Osteoblast (primary cell): ENCODE results near the gene SMPD4. TPM values are rescaled to one million over a fixed set of nuclear protein-coding genes. Genes with fewer than 3 reads are reported as not detected.
A peak's percentile ranks its signal among the peaks of the same experiment; 100 is the strongest.
"Not testable (repeated sequence)": the region's sequence is repeated elsewhere in the genome, so short reads cannot be mapped to it uniquely, and the experiment has no call there.

ENCODE experiments used
- DNase-seq: peaks from one replicate; pipeline ENCODE4 v3.0.0; 2011; ENCODE audit warnings: low spot score, mixed read lengths; ENCODE audit not compliant: insufficient read length; ENCODE audit errors: missing footprints
- H2AFZ ChIP-seq: 2 replicates; pipeline ENCODE4 v1.6.0; 2011; ENCODE audit warnings: mild to moderate bottlenecking, low read length
- H3K27ac ChIP-seq: 2 replicates; pipeline ENCODE4 v1.5.1; 2011; ENCODE audit warnings: mild to moderate bottlenecking, low read depth, low read length, moderate library complexity
- H3K27me3 ChIP-seq: 2 replicates; pipeline ENCODE4 v1.6.0; 2012; ENCODE audit warnings: mild to moderate bottlenecking, control low read depth, inconsistent platforms, low read length, moderate library complexity; ENCODE audit not compliant: insufficient read depth
- H3K36me3 ChIP-seq: 2 replicates; pipeline ENCODE4 v1.5.1; 2011; ENCODE audit warnings: mild to moderate bottlenecking, low read length, control low read depth, moderate library complexity; ENCODE audit not compliant: insufficient read depth
- H3K4me1 ChIP-seq: 2 replicates; pipeline ENCODE4 v1.5.1; 2011; ENCODE audit warnings: mild to moderate bottlenecking, low read length, control low read depth, moderate library complexity; ENCODE audit not compliant: insufficient read depth
- H3K4me2 ChIP-seq: 2 replicates; pipeline ENCODE4 v1.6.0; 2011; ENCODE audit warnings: mild to moderate bottlenecking, low read length; ENCODE audit not compliant: insufficient read depth
- H3K4me3 ChIP-seq: fragments of 200-600 bp; sonication (generic); 3 replicates; pipeline ENCODE4 v1.5.1; 2012; ENCODE audit warnings: mild to moderate bottlenecking, low read length, inconsistent platforms; ENCODE audit not compliant: insufficient read depth
- H3K79me2 ChIP-seq: 2 replicates; pipeline ENCODE4 v1.6.0; 2012; ENCODE audit warnings: mild to moderate bottlenecking, low read length, control low read depth, inconsistent platforms; ENCODE audit not compliant: insufficient read depth
- H3K9me3 ChIP-seq: 2 replicates; pipeline ENCODE4 v1.5.1; 2011; ENCODE audit warnings: low read depth, low read length, control low read depth
- H4K20me1 ChIP-seq: 2 replicates; pipeline ENCODE4 v1.6.0; 2012; ENCODE audit warnings: mild to moderate bottlenecking, low read length, control low read depth; ENCODE audit not compliant: insufficient read depth
- CTCF ChIP-seq: IDR thresholded peaks from 2 replicates; pipeline ENCODE4 v1.5.1; 2011; ENCODE audit warnings: mild to moderate bottlenecking, low read depth, low read length, moderate library complexity; ENCODE audit errors: extremely low read depth
- total RNA-seq: library from RNA; depleted of rRNA; stranded (reverse); fragments of >200 nt; gene quantifications from 2 replicates; pipeline ENCODE4 v1.2.3, GENCODE V29; 2012

SMPD4 gene
- total RNA-seq, 1 donor, result 24.2 TPM

DNA sequence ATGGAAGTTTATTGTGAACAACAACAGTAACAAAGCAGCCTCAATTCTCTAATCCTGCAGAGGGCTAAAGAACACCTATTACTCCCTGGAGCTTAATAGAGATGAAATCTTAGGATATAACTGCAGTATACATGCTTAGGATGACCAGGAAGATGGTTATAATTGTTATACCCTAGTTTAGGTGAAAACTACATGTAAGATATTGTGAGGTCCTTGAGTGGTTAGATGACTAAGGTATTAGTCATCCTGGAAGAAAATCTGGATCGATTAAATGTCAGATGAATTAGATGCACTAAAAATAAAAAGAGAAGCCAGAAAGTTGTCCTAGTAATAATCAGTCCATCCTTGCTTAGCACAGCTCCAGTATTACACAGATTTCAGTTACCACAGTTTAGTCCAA lies 39.1 kb upstream of the SMPD4 start:
- not testable (repeated sequence) for DNase-seq, H3K9me3 ChIP-seq, H3K27ac ChIP-seq, H3K36me3 ChIP-seq, H2AFZ ChIP-seq, H3K4me1 ChIP-seq, H3K4me2 ChIP-seq, H3K79me2 ChIP-seq, H3K27me3 ChIP-seq, H4K20me1 ChIP-seq, H3K4me3 ChIP-seq

- not testable (repeated sequence) for H2AFZ ChIP-seq, H3K4me2 ChIP-seq, DNase-seq, H3K27me3 ChIP-seq, H3K36me3 ChIP-seq, H4K20me1 ChIP-seq, H3K27ac ChIP-seq, H3K9me3 ChIP-seq, H3K4me1 ChIP-seq, H3K4me3 ChIP-seq, H3K79me2 ChIP-seq
Measured at GRCh38 chr2:130219147-130219546, 37.7 kb upstream of the SMPD4 start.

- H2AFZ ChIP-seq, H3K79me2 ChIP-seq, H3K4me2 ChIP-seq, H3K27ac ChIP-seq, H3K9me3 ChIP-seq, H3K4me1 ChIP-seq, H4K20me1 ChIP-seq, DNase-seq, H3K4me3 ChIP-seq, H3K27me3 ChIP-seq, H3K36me3 ChIP-seq: not testable (repeated sequence)
Measured at GRCh38 chr2:130207051-130207450, 25.6 kb upstream of the SMPD4 start.

DNA sequence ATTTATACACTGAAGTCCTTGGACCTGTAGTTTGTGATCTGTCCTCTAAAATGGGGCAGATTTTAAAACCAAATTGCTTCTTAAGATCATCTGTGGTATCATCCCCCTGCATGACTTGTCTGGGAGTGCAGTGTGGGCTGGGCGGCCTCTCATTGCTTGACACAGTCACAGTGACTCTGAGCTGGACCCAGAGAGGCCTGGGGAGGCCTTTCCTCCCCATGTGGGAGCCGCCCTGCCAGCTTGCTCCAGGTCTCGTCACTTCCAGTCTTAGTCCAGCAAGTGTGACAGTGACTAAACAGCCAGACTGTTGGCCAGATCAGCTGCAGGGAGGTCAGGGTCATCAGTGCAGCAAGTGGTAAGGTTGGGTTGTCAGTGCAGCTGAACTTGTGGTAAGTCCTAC lies 21.7 kb upstream of the SMPD4 start:
- H3K79me2 ChIP-seq, H3K27me3 ChIP-seq, H2AFZ ChIP-seq, H3K4me2 ChIP-seq, H3K4me1 ChIP-seq, DNase-seq, H3K27ac ChIP-seq, H3K36me3 ChIP-seq, H3K9me3 ChIP-seq, H4K20me1 ChIP-seq, H3K4me3 ChIP-seq: not testable (repeated sequence)

DNA sequence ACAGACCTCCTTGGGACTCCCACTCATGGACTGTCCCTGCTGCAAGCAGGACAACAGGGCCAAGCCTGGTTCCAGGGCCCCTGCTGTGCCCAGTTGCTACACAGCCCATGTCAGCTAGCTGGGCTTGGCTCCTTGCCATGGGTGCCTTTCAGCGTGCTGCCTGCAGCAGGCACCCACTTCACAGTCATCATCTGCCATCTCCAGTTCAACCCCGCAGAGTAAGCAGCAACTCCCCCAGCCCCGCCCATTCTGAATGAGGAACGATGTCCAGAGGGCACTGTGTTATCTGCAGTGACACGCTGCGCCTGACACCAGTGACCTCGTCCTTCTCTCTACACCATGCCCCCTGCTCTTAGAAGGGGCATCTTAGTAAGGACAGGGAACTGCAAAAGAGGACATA lies 21.1 kb upstream of the SMPD4 start:
- H3K9me3 ChIP-seq, H3K79me2 ChIP-seq: not testable (repeated sequence)

DNA sequence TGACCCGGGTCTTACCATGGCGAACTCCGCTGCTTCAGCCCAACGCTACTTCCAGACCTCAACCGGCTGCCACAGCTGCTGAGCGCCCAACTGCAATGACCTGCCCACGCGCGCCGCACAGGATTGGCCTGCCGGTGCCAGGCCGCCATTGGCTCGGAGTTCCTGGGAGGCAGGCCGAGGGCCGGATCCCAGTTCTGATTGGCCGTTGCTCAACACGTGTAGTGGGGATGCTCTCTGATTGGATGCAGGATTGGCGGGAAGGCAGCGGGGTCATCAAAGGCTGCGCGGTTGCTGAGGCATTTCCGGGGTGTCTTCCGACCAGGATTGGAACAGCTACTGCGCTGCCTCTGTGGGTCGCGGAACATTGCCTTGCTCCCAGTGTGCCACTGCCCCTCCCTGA lies 16.9 kb upstream of the SMPD4 start, which contains the start of gene TUBA3E:
Gene TUBA3E (minus strand): TSS at position 97 of the 400 bp plus-strand sequence. CDS start 79 bp downstream, at position 18.
- no peaks in the 10 kb centered on the region for H3K27me3 ChIP-seq
- no peak for DNase-seq
- H3K4me3 ChIP-seq, result no peak within 1 kb of the TSS
- no peaks in the 10 kb centered on the region for H4K20me1 ChIP-seq
- no peaks in the 10 kb centered on the region for H3K9me3 ChIP-seq
- H3K4me2 ChIP-seq, result no peak within 1 kb of the TSS
- no peaks in the 10 kb centered on the region for H3K36me3 ChIP-seq
- no peak within 1 kb of the TSS for H3K27ac ChIP-seq
- H2AFZ ChIP-seq, result no peak within 1 kb of the TSS
- no peaks in the 10 kb centered on the region for H3K79me2 ChIP-seq
- H3K4me1 ChIP-seq, result no peaks in the 10 kb centered on the region
- TF ChIP-seq CTCF, result no peak

More for the DNA sequence above, 21.1 kb upstream of the SMPD4 start:
- H3K27ac ChIP-seq, H4K20me1 ChIP-seq, H2AFZ ChIP-seq, DNase-seq, H3K4me1 ChIP-seq, H3K4me3 ChIP-seq, H3K27me3 ChIP-seq, H3K4me2 ChIP-seq, H3K36me3 ChIP-seq: not testable (repeated sequence)

DNA sequence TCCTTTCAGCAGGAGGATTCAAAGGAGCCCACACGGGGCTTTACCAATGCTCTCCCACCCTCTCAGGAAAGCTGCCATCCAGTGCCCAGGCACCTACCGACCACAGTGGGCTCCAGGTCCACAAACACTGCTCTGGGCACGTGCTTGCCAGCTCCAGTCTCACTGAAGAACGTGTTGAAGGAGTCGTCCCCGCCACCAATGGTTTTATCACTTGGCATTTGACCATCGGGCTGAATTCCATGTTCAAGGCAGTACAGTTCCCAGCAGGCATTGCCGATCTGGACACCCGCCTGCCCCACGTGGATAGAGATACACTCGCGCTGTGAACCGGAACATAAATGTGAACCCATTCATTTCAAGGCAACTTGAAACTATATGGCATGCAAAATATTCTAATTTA lies 14.7 kb upstream of the SMPD4 start:
- H4K20me1 ChIP-seq, H3K36me3 ChIP-seq, H3K79me2 ChIP-seq, H3K27ac ChIP-seq, H3K4me2 ChIP-seq, H3K4me3 ChIP-seq, H3K9me3 ChIP-seq, H3K27me3 ChIP-seq, H2AFZ ChIP-seq, DNase-seq, H3K4me1 ChIP-seq: not testable (repeated sequence)

GRCh38 chr2:130195089-130195635 lies 13.8 kb upstream of the SMPD4 start:
- H3K9me3 ChIP-seq, H3K4me1 ChIP-seq, H3K4me2 ChIP-seq, H3K27ac ChIP-seq, H3K36me3 ChIP-seq, H3K4me3 ChIP-seq, H3K79me2 ChIP-seq, H4K20me1 ChIP-seq, H3K27me3 ChIP-seq, H2AFZ ChIP-seq: not testable (repeated sequence)
- DNase-seq, result peak; percentile 58
